Measurements from ENCODE around the gene MT2A.

MT2A gene

GRCh38 chr16:56632848-56633365, 24.5 kb downstream of the MT2A start:
- Histone ChIP-seq H3K23ac (ENCODE audit: low read depth, low read length, poor library complexity) (no peak overlapping the region), H3K18ac (ENCODE audit: low read length) (no peak overlapping the region), H2AFZ (ENCODE audit: low read length) (peak overlapping the region; percentile 85), H3K14ac (ENCODE audit: low read length) (no peak overlapping the region), H3K4me1 (ENCODE audit: control insufficient read depth in 2 of 2, insufficient read depth in 1 of 2, low read depth in 1 of 2, low read length in 2 of 2) (no peaks in the 10 kb centered on the region), H3K4me2 (ENCODE audit: insufficient read depth, low read length, poor library complexity, severe bottlenecking) (no peak overlapping the region), H2AK5ac (ENCODE audit: low read depth, low read length) (no peak overlapping the region), H3K36me3 (replicated peaks in 1 of 2; ENCODE audit: control insufficient read depth in 2 of 2, insufficient read depth in 2 of 2, low read length in 2 of 2) (no peaks in the 10 kb centered on the region), H2BK12ac (ENCODE audit: low read length) (no peak overlapping the region), H3K4ac (ENCODE audit: low read length) (no peak overlapping the region), H3K27me3 (ENCODE audit: control insufficient read depth in 3 of 3, insufficient read depth in 3 of 3, low read depth in 1 of 3, low read length in 3 of 3) (peaks cover 55 to 99% (median 99%) of the 10 kb centered on the region in 3 experiments), H2BK120ac (ENCODE audit: low read depth, low read length) (no peak overlapping the region), H4K8ac (ENCODE audit: low read depth, low read length) (no peak overlapping the region), H2BK15ac (ENCODE audit: low read length) (no peak overlapping the region), H3K9me3 (replicated peaks in 1 of 2; ENCODE audit: control insufficient read depth in 2 of 2, insufficient read depth in 1 of 2, low read depth in 1 of 2, low read length in 2 of 2) (no peaks in the 10 kb centered on the region), H3K79me1 (ENCODE audit: low read depth, low read length) (no peaks in the 10 kb centered on the region), H3K9ac (ENCODE audit: low read depth, low read length, poor library complexity) (no peak overlapping the region), H4K91ac (ENCODE audit: low read depth, low read length, poor library complexity) (no peak overlapping the region), H3K4me3 (ENCODE audit: low read length in 2 of 2) (no peak overlapping the region), H2BK5ac (ENCODE audit: low read length) (no peak overlapping the region), H3K27ac (replicated peaks; ENCODE audit: low read length) (no peak overlapping the region)
- no peak for DNase-seq (ENCODE audit: low spot score)
- no CpG with 5 or more reads among the region's 6 CpGs for WGBS, 2 donors (ENCODE audit: extremely low coverage in 2 of 2, insufficient read length in 2 of 2, insufficient replicate concordance in 1 of 2)

GRCh38 chr16:56633535-56633934, 25.2 kb downstream of the MT2A start:
- peaks cover 60 to 100% (median 100%) of the 10 kb centered on the region in 3 experiments for H3K27me3 ChIP-seq (ENCODE audit: control insufficient read depth in 3 of 3, insufficient read depth in 3 of 3, low read depth in 1 of 3, low read length in 3 of 3)
- WGBS, 2 donors (ENCODE audit: extremely low coverage in 2 of 2, insufficient read length in 2 of 2, insufficient replicate concordance in 1 of 2) = no CpG with 5 or more reads among the region's 7 CpGs
- no peak overlapping the region for H4K8ac ChIP-seq (ENCODE audit: low read depth, low read length)

GRCh38 chr16:56634715-56635440, 26.5 kb downstream of the MT2A start:
- H4K8ac ChIP-seq (ENCODE audit: low read depth, low read length) = no peak overlapping the region
- H2BK5ac ChIP-seq (ENCODE audit: low read length) = no peak overlapping the region
- no peak overlapping the region for H3K4ac ChIP-seq (ENCODE audit: low read length)
- no CpG with 5 or more reads among the region's 47 CpGs for WGBS, 2 donors (ENCODE audit: extremely low coverage in 2 of 2, insufficient read length in 2 of 2, insufficient replicate concordance in 1 of 2)
- no peak for DNase-seq (ENCODE audit: low spot score)
- H3K27ac ChIP-seq (replicated peaks; ENCODE audit: low read length) = no peak overlapping the region
- H3K9me3 ChIP-seq (replicated peaks in 1 of 2; ENCODE audit: control insufficient read depth in 2 of 2, insufficient read depth in 1 of 2, low read depth in 1 of 2, low read length in 2 of 2) = no peaks in the 10 kb centered on the region
- no peak overlapping the region for H2BK15ac ChIP-seq (ENCODE audit: low read length)
- H3K4me1 ChIP-seq (ENCODE audit: control insufficient read depth in 2 of 2, insufficient read depth in 1 of 2, low read depth in 1 of 2, low read length in 2 of 2) = peaks cover 1 to 3% of the 10 kb centered on the region in 2 donors
- H4K91ac ChIP-seq (ENCODE audit: low read depth, low read length, poor library complexity) = no peak overlapping the region
- H3K4me2 ChIP-seq (ENCODE audit: insufficient read depth, low read length, poor library complexity, severe bottlenecking) = no peak overlapping the region
- H3K14ac ChIP-seq (ENCODE audit: low read length) = no peak overlapping the region
- no peak overlapping the region for H3K9ac ChIP-seq (ENCODE audit: low read depth, low read length, poor library complexity)
- H3K23ac ChIP-seq (ENCODE audit: low read depth, low read length, poor library complexity) = no peak overlapping the region
- H3K18ac ChIP-seq (ENCODE audit: low read length) = no peak overlapping the region
- H3K27me3 ChIP-seq (ENCODE audit: control insufficient read depth in 3 of 3, insufficient read depth in 3 of 3, low read depth in 1 of 3, low read length in 3 of 3) = peaks cover 64 to 100% (median 100%) of the 10 kb centered on the region in 3 experiments
- H3K36me3 ChIP-seq (replicated peaks in 1 of 2; ENCODE audit: control insufficient read depth in 2 of 2, insufficient read depth in 2 of 2, low read length in 2 of 2) = no peaks in the 10 kb centered on the region
- peak overlapping the region; percentile 47 for H2AFZ ChIP-seq (ENCODE audit: low read length)
- H2BK12ac ChIP-seq (ENCODE audit: low read length) = no peak overlapping the region
- peak overlapping the region; percentile 3 for H2AK5ac ChIP-seq (ENCODE audit: low read depth, low read length)
- H2BK120ac ChIP-seq (ENCODE audit: low read depth, low read length) = no peak overlapping the region
- no peaks in the 10 kb centered on the region for H3K79me1 ChIP-seq (ENCODE audit: low read depth, low read length)
- peak overlapping the region in 1 of 2 donors; percentile 30 for H3K4me3 ChIP-seq (ENCODE audit: low read length in 2 of 2)

More at GRCh38 chr16:56633535-56633934, 25.2 kb downstream of the MT2A start:
- Histone ChIP-seq H3K23ac (ENCODE audit: low read depth, low read length, poor library complexity) (peak overlapping the region; percentile 67), H4K91ac (ENCODE audit: low read depth, low read length, poor library complexity) (no peak overlapping the region), H3K4ac (ENCODE audit: low read length) (no peak overlapping the region), H2BK12ac (ENCODE audit: low read length) (no peak overlapping the region), H3K9me3 (replicated peaks in 1 of 2; ENCODE audit: control insufficient read depth in 2 of 2, insufficient read depth in 1 of 2, low read depth in 1 of 2, low read length in 2 of 2) (no peaks in the 10 kb centered on the region), H3K36me3 (replicated peaks in 1 of 2; ENCODE audit: control insufficient read depth in 2 of 2, insufficient read depth in 2 of 2, low read length in 2 of 2) (no peaks in the 10 kb centered on the region), H3K79me1 (ENCODE audit: low read depth, low read length) (no peaks in the 10 kb centered on the region), H3K9ac (ENCODE audit: low read depth, low read length, poor library complexity) (no peak overlapping the region), H2AK5ac (ENCODE audit: low read depth, low read length) (no peak overlapping the region), H3K14ac (ENCODE audit: low read length) (no peak overlapping the region), H2BK15ac (ENCODE audit: low read length) (no peak overlapping the region), H3K27ac (replicated peaks; ENCODE audit: low read length) (no peak overlapping the region), H2AFZ (ENCODE audit: low read length) (no peak overlapping the region), H2BK120ac (ENCODE audit: low read depth, low read length) (no peak overlapping the region), H3K4me1 (ENCODE audit: control insufficient read depth in 2 of 2, insufficient read depth in 1 of 2, low read depth in 1 of 2, low read length in 2 of 2) (peaks cover 1 to 2% of the 10 kb centered on the region in 2 donors), H2BK5ac (ENCODE audit: low read length) (no peak overlapping the region), H3K18ac (ENCODE audit: low read length) (peak overlapping the region; percentile 13), H3K4me2 (ENCODE audit: insufficient read depth, low read length, poor library complexity, severe bottlenecking) (no peak overlapping the region), H3K4me3 (ENCODE audit: low read length in 2 of 2) (no peak overlapping the region)
- no peak for DNase-seq (ENCODE audit: low spot score)

- H3K9me3 ChIP-seq (replicated peaks in 1 of 2; ENCODE audit: control insufficient read depth in 2 of 2, insufficient read depth in 1 of 2, low read depth in 1 of 2, low read length in 2 of 2) = no peaks in the 10 kb centered on the region
- peak overlapping the region; percentile 47 for H2AFZ ChIP-seq (ENCODE audit: low read length)
- no peak overlapping the region for H4K91ac ChIP-seq (ENCODE audit: low read depth, low read length, poor library complexity)
- WGBS, 2 donors (ENCODE audit: extremely low coverage in 2 of 2, insufficient read length in 2 of 2, insufficient replicate concordance in 1 of 2) = no CpG with 5 or more reads among the region's 40 CpGs
- H3K4me3 ChIP-seq (ENCODE audit: low read length in 2 of 2) = no peak overlapping the region
- H2AK5ac ChIP-seq (ENCODE audit: low read depth, low read length) = peak overlapping the region; percentile 3
- no peak overlapping the region for H3K4me2 ChIP-seq (ENCODE audit: insufficient read depth, low read length, poor library complexity, severe bottlenecking)
- no peak overlapping the region for H2BK12ac ChIP-seq (ENCODE audit: low read length)
- no peak overlapping the region for H3K27ac ChIP-seq (replicated peaks; ENCODE audit: low read length)
- no peak overlapping the region for H4K8ac ChIP-seq (ENCODE audit: low read depth, low read length)
- no peak overlapping the region for H3K23ac ChIP-seq (ENCODE audit: low read depth, low read length, poor library complexity)
- no peak overlapping the region for H3K9ac ChIP-seq (ENCODE audit: low read depth, low read length, poor library complexity)
- no peak overlapping the region for H2BK15ac ChIP-seq (ENCODE audit: low read length)
- DNase-seq (ENCODE audit: low spot score) = no peak
- H3K18ac ChIP-seq (ENCODE audit: low read length) = peak overlapping the region; percentile 49
- H3K14ac ChIP-seq (ENCODE audit: low read length) = no peak overlapping the region
- no peak overlapping the region for H2BK120ac ChIP-seq (ENCODE audit: low read depth, low read length)
- H3K27me3 ChIP-seq (ENCODE audit: control insufficient read depth in 3 of 3, insufficient read depth in 3 of 3, low read depth in 1 of 3, low read length in 3 of 3) = peaks cover 61 to 100% (median 99%) of the 10 kb centered on the region in 3 experiments
- H3K4ac ChIP-seq (ENCODE audit: low read length) = no peak overlapping the region
- H3K4me1 ChIP-seq (ENCODE audit: control insufficient read depth in 2 of 2, insufficient read depth in 1 of 2, low read depth in 1 of 2, low read length in 2 of 2) = peaks cover 1 to 3% of the 10 kb centered on the region in 2 donors
- H3K79me1 ChIP-seq (ENCODE audit: low read depth, low read length) = no peaks in the 10 kb centered on the region
- no peaks in the 10 kb centered on the region for H3K36me3 ChIP-seq (replicated peaks in 1 of 2; ENCODE audit: control insufficient read depth in 2 of 2, insufficient read depth in 2 of 2, low read length in 2 of 2)
- no peak overlapping the region for H2BK5ac ChIP-seq (ENCODE audit: low read length)
Observed at GRCh38 chr16:56635441-56635967, 27.1 kb downstream of the MT2A start.
